ENCODE data around the gene CROCC2.
"Not testable (repeated sequence)": the region's sequence is repeated elsewhere in the genome, so short reads cannot be mapped to it uniquely, and the experiment has no call there.

The CROCC2 gene

GRCh38 chr2:240972636-240973521 lies 66.7 kb downstream of the CROCC2 start:
- DNase-seq, result peak; percentile 9

GRCh38 chr2:240974771-240975572 lies 68.8 kb downstream of the CROCC2 start:
- DNase-seq, result no peak

- not testable (repeated sequence) for DNase-seq
Measured at GRCh38 chr2:240975903-240976302, 69.8 kb downstream of the CROCC2 start.

- DNase-seq, result no peak
Measured at GRCh38 chr2:240981280-240981679, 75.1 kb downstream of the CROCC2 start.

- no peak for DNase-seq
Measured at GRCh38 chr2:240981871-240982800, 76.0 kb downstream of the CROCC2 start.

GRCh38 chr2:240982821-240983281 lies 76.7 kb downstream of the CROCC2 start:
- no peak for DNase-seq

GRCh38 chr2:240983361-240983995 lies 77.3 kb downstream of the CROCC2 start:
- DNase-seq, result no peak

GRCh38 chr2:240983996-240984498 lies 77.9 kb downstream of the CROCC2 start:
- DNase-seq, result no peak

- DNase-seq, result no peak
Measured at GRCh38 chr2:240985881-240986786, 80.0 kb downstream of the CROCC2 start.

GRCh38 chr2:240986787-240987411 lies 80.8 kb downstream of the CROCC2 start:
- no peak for DNase-seq

- DNase-seq, result no peak
Measured at GRCh38 chr2:240987588-240987987, 81.5 kb downstream of the CROCC2 start.

- DNase-seq, result no peak
Measured at GRCh38 chr2:240988146-240988545, 82.0 kb downstream of the CROCC2 start.

- DNase-seq, result no peak
Measured at GRCh38 chr2:240988571-240989271, 82.6 kb downstream of the CROCC2 start.

- DNase-seq, result no peak
Measured at GRCh38 chr2:240989451-240990265, 83.5 kb downstream of the CROCC2 start.

- DNase-seq, result no peak
Measured at GRCh38 chr2:240990266-240990529, 84.1 kb downstream of the CROCC2 start.

- no peak for DNase-seq
Measured at GRCh38 chr2:240990726-240991377, 84.7 kb downstream of the CROCC2 start.

- peak; percentile 78 for DNase-seq
Measured at GRCh38 chr2:240991378-240992263, 85.5 kb downstream of the CROCC2 start.

Measured in DMS79 (cell line).